Dendritic cell treated with granulocyte-macrophage colony-stimulating factor and Interleukin-4, amounts not matched to agents 40 ng/mL and 50 ng/mL, for 4 days (primary cell): Measurements from ENCODE around the gene CDK11B.

Experiments used
- H3K27ac Mint-ChIP-seq: one replicate; pipeline ENCODE4 v1.8.0; 2022; ENCODE audit warnings: mild to moderate bottlenecking, mixed read lengths
- H3K27me3 Mint-ChIP-seq: one replicate; pipeline ENCODE4 v1.8.0; 2022; ENCODE audit warnings: mild to moderate bottlenecking, mixed read lengths
- H3K36me3 Mint-ChIP-seq: one replicate; pipeline ENCODE4 v1.8.0; 2022; ENCODE audit warnings: low read depth, mixed read lengths
- H3K4me1 Mint-ChIP-seq: one replicate; pipeline ENCODE4 v1.8.0; 2022; ENCODE audit warnings: low read depth, mixed read lengths
- H3K4me3 Mint-ChIP-seq: one replicate; pipeline ENCODE4 v1.8.0; 2022; ENCODE audit warnings: mild to moderate bottlenecking, moderate library complexity, mixed read lengths
- H3K9me3 Mint-ChIP-seq: one replicate; pipeline ENCODE4 v1.8.0; 2022; ENCODE audit warnings: mixed read lengths
- intact Hi-C: fragments of 100-400 bp; cut with micrococcal nuclease; formaldehyde crosslinking; loops from one replicate; pipeline ENCODE4 v1.15.0; 2022

The CDK11B gene

DNA sequence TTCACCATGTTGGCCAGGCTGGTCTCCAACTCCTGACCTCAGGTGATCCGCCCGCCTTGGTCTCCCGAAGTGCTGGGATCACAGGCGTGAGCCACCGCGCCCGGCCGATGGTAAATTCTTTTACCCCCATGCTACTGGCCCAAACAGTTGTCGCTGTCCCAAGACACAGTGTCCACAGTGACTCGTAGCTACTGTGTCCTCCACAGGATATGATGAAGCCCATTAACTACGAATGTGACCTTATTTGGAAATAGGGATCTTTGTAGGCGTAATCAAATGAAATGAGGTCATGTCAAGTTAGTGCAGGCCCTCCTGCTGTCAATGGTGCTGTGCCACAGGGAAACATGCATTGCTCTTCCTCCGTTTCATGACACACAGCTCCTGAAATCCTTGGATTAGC lies 67.4 kb downstream of the CDK11B start:
- intact Hi-C loops: no loop called here
- Mint-ChIP-seq H3K27me3 (peaks cover 16% of the 10 kb centered on the region), H3K4me1 (no peaks in the 10 kb centered on the region), H3K27ac (no peak overlapping the region), H3K9me3 (no peaks in the 10 kb centered on the region), H3K36me3 (no peaks in the 10 kb centered on the region), H3K4me3 (no peak overlapping the region)
